NCI-H1436 treated with DMSO at 0.1 percent for 48 hours (cell line): ENCODE data around the gene PDCL3.

Source experiments
- DNase-seq: peaks from one replicate; lab custom pipeline; 2025; lab: John Stamatoyannopoulos, UW

The PDCL3 gene

GRCh38 chr2:100611079-100612029 lies 48.6 kb downstream of the PDCL3 start:
- no peak for DNase-seq

- no peak for DNase-seq
Observed at GRCh38 chr2:100612388-100613000, 49.7 kb downstream of the PDCL3 start.

- DNase-seq: no peak
Observed at GRCh38 chr2:100613719-100614118, 50.9 kb downstream of the PDCL3 start.

GRCh38 chr2:100614455-100615000 lies 51.7 kb downstream of the PDCL3 start:
- no peak for DNase-seq

- DNase-seq: no peak
Observed at GRCh38 chr2:100615471-100615870, 52.7 kb downstream of the PDCL3 start.

- DNase-seq: no peak
Observed at GRCh38 chr2:100615886-100616285, 53.1 kb downstream of the PDCL3 start.

- no peak for DNase-seq
Observed at GRCh38 chr2:100616841-100617390, 54.1 kb downstream of the PDCL3 start.

GRCh38 chr2:100619951-100620350 lies 57.2 kb downstream of the PDCL3 start:
- DNase-seq: no peak

DNA sequence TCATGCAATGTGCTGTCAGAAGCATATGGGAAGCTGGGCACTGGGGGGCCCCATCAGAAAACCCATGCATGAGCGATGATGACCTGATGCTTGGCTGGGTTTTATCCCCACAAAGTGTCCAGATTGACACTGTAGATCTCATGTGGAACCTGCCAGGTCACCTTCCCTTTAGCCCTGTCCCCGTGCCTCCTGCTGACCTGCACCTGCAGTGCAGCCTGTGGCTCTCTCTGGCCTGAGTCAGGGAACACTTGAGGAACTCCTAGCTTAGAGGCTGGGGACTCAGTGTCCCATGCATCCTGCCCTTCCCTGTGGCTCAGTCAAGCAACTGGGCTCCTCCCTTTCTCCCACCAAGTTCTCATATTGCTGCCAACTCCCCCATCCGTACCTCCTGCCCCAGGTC lies 57.7 kb downstream of the PDCL3 start:
- DNase-seq: no peak

DNA sequence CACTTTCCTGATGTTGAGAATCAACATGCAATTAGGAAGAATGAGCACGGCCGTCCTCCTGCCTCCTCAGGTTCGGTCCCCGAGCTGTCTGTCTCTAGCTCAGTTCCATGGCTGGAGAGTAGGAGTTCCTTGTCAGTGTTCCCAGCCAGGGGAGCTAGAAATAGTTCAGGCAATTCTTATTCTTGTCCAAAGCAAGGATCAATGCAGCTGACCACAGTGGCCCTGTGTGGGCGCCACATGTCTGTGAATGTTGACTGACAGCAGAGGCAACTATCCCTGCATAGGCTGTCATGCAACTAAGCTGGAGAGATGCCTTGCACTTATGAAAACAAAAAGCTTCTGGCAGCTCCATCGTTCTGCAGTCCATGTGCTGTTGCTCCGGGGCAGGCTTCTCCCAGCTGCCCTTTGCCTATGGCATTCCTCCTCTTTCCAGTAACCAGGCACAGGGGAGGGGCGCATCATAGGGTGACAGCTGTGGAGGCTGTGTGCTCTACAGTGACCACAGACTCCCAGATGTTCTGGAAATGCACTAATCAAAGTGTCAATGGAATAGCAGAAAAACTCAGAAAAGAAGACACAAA lies 58.7 kb downstream of the PDCL3 start:
- DNase-seq: no peak

GRCh38 chr2:100623033-100623715 lies 60.4 kb downstream of the PDCL3 start:
- DNase-seq: no peak

DNA sequence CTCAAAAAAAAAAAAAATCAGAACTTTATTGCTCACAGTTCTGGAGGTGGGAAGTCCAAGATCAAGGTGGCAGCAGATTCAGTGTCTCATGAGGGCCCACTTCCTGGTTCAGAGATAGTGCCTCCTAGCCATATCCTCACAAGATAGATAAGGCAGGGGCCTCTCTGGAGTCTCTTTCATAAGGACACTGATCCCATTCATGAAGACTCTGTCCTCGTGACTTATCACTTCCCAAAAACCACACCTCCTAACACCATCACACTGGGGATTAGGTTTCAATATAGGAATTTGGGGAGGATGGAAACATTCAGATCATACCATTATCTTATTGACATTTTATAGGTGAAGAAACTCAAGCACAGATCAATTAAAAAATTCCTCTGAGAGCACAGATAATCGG lies 61.1 kb downstream of the PDCL3 start:
- DNase-seq: no peak

GRCh38 chr2:100624536-100624935 lies 61.7 kb downstream of the PDCL3 start:
- no peak for DNase-seq

- DNase-seq: no peak
Observed at GRCh38 chr2:100625717-100626116, 62.9 kb downstream of the PDCL3 start.
